Right atrium auricular region (tissue), 2 donors: ENCODE results near the gene IFNK. TPM values are rescaled to one million over a fixed set of nuclear protein-coding genes. Genes with fewer than 3 reads are reported as not detected.
A peak's percentile ranks its signal among the peaks of the same experiment; 100 is the strongest.

Source experiments
- DNase-seq: peaks from one replicate; pipeline ENCODE4 v3.0.0-alpha.2; 2019; ENCODE audit warnings: low spot score
- H3K27ac ChIP-seq, 2 donors: fragments of 200-600 bp; sonication (generic); 1 replicate in 1 of 2; 2 replicates in 1 of 2; pipeline ENCODE4 v1.5.1; 2016 to 2019
- H3K27me3 ChIP-seq, 2 donors: fragments of 200-600 bp; sonication (generic); one replicate each; pipeline versions ENCODE4 v1.5.1 to v1.6.0; 2017 to 2019
- H3K36me3 ChIP-seq: fragments of 200-600 bp; sonication (generic); one replicate; pipeline ENCODE4 v1.5.1; 2016
- H3K4me1 ChIP-seq, 2 donors: fragments of 200-600 bp; sonication (generic); one replicate each; pipeline versions ENCODE4 v1.5.1 to v1.6.0; 2017 to 2019
- H3K4me3 ChIP-seq, 2 donors: fragments of 200-600 bp; sonication (generic); 1 replicate in 1 of 2; 2 replicates in 1 of 2; pipeline ENCODE4 v1.5.1; 2017 to 2019; ENCODE audit warnings: mild to moderate bottlenecking in 1 of 2, moderate library complexity in 1 of 2
- H3K9me3 ChIP-seq, 2 donors: fragments of 200-600 bp; sonication (generic); one replicate each; pipeline ENCODE4 v1.5.1; 2019
- CTCF ChIP-seq, 2 donors: fragments of 200-600 bp; sonication (generic); IDR thresholded peaks; one replicate each; pipeline ENCODE4 v1.5.1; 2019; ENCODE audit warnings: antibody characterized with exemption in 2 of 2
- total RNA-seq, 2 donors: library from RNA; depleted of rRNA; stranded (reverse); fragments of >200 nt; gene quantifications; one replicate each; pipeline ENCODE4 v1.1.0, GENCODE V29; 2016

IFNK gene
- total RNA-seq, 2 donors from 2014 or later, result not detected

- Histone ChIP-seq H3K27ac (peak overlapping the region; percentile 50 to 55), H3K4me1 (peaks cover 0 to 5% of the 10 kb centered on the region in 2 donors), H3K27me3 (no peaks in the 10 kb centered on the region), H3K4me3 (no peak overlapping the region), H3K36me3 (no peaks in the 10 kb centered on the region), H3K9me3 (no peaks in the 10 kb centered on the region)
- TF ChIP-seq CTCF (IDR thresholded peaks at IDR 0.05), result no peak
- DNase-seq, result no peak
Measured at GRCh38 chr9:27534131-27534530, 10.0 kb downstream of the IFNK start.

GRCh38 chr9:27534658-27535209 is 10.6 kb downstream of the IFNK start:
- peaks cover 0 to 10% of the 10 kb centered on the region in 2 donors for H3K4me1 ChIP-seq
- no peaks in the 10 kb centered on the region for H3K36me3 ChIP-seq
- H3K4me3 ChIP-seq, result no peak overlapping the region
- no peaks in the 10 kb centered on the region for H3K9me3 ChIP-seq
- no peak for DNase-seq
- no peak for TF ChIP-seq CTCF (IDR thresholded peaks at IDR 0.05)
- H3K27me3 ChIP-seq, result no peaks in the 10 kb centered on the region
- H3K27ac ChIP-seq, result peak overlapping the region; percentile 50 to 55

GRCh38 chr9:27535701-27536118 is 11.6 kb downstream of the IFNK start:
- TF ChIP-seq CTCF (IDR thresholded peaks at IDR 0.05), result no peak
- H3K4me3 ChIP-seq, result no peak overlapping the region
- H3K9me3 ChIP-seq, result no peaks in the 10 kb centered on the region
- no peaks in the 10 kb centered on the region for H3K27me3 ChIP-seq
- DNase-seq, result no peak
- H3K27ac ChIP-seq, result no peak overlapping the region
- H3K4me1 ChIP-seq, result peaks cover 0 to 20% of the 10 kb centered on the region in 2 donors
- H3K36me3 ChIP-seq, result no peaks in the 10 kb centered on the region

GRCh38 chr9:27536168-27536567 is 12.1 kb downstream of the IFNK start:
- no peak for TF ChIP-seq CTCF (IDR thresholded peaks at IDR 0.05)
- Histone ChIP-seq H3K4me1 (peaks cover 0 to 20% of the 10 kb centered on the region in 2 donors), H3K27ac (no peak overlapping the region), H3K9me3 (no peaks in the 10 kb centered on the region), H3K36me3 (no peaks in the 10 kb centered on the region), H3K27me3 (no peaks in the 10 kb centered on the region), H3K4me3 (no peak overlapping the region)
- no peak for DNase-seq

- peaks cover 0 to 20% of the 10 kb centered on the region in 2 donors for H3K4me1 ChIP-seq
- H3K27ac ChIP-seq, result no peak overlapping the region
- no peaks in the 10 kb centered on the region for H3K27me3 ChIP-seq
- no peak for DNase-seq
- H3K36me3 ChIP-seq, result no peaks in the 10 kb centered on the region
- H3K4me3 ChIP-seq, result no peak overlapping the region
- no peak for TF ChIP-seq CTCF (IDR thresholded peaks at IDR 0.05)
- H3K9me3 ChIP-seq, result no peaks in the 10 kb centered on the region
Measured at GRCh38 chr9:27537027-27537435, 12.9 kb downstream of the IFNK start.

GRCh38 chr9:27537756-27538155 is 13.7 kb downstream of the IFNK start:
- H3K27ac ChIP-seq, result no peak overlapping the region
- peaks cover 0 to 20% of the 10 kb centered on the region in 2 donors for H3K4me1 ChIP-seq

More at GRCh38 chr9:27537756-27538155, 13.7 kb downstream of the IFNK start:
- TF ChIP-seq CTCF (IDR thresholded peaks at IDR 0.05), result no peak
- Histone ChIP-seq H3K9me3 (no peaks in the 10 kb centered on the region), H3K36me3 (no peaks in the 10 kb centered on the region), H3K4me3 (no peak overlapping the region), H3K27me3 (no peaks in the 10 kb centered on the region)
- no peak for DNase-seq
